GM12875 (cell line): ENCODE results near the gene MBNL1.

ENCODE experiments used
- H3K4me3 ChIP-seq: one replicate; pipeline ENCODE4 v1.5.1; 2011; ENCODE audit warnings: low read depth, low read length, control low read depth
- TF ChIP-seq, protein P1 (sequence below): IDR thresholded peaks from 2 replicates; pipeline ENCODE4 v1.5.1; 2011; ENCODE audit warnings: low read depth, mild to moderate bottlenecking, control low read depth, inconsistent platforms, low read length, moderate library complexity, borderline replicate concordance; ENCODE audit not compliant: insufficient read depth

The MBNL1 gene

GRCh38 chr3:152252755-152253154, 16.0 kb upstream of the MBNL1 start:
- no peak overlapping the region for H3K4me3 ChIP-seq
- TF ChIP-seq, protein P1, sequence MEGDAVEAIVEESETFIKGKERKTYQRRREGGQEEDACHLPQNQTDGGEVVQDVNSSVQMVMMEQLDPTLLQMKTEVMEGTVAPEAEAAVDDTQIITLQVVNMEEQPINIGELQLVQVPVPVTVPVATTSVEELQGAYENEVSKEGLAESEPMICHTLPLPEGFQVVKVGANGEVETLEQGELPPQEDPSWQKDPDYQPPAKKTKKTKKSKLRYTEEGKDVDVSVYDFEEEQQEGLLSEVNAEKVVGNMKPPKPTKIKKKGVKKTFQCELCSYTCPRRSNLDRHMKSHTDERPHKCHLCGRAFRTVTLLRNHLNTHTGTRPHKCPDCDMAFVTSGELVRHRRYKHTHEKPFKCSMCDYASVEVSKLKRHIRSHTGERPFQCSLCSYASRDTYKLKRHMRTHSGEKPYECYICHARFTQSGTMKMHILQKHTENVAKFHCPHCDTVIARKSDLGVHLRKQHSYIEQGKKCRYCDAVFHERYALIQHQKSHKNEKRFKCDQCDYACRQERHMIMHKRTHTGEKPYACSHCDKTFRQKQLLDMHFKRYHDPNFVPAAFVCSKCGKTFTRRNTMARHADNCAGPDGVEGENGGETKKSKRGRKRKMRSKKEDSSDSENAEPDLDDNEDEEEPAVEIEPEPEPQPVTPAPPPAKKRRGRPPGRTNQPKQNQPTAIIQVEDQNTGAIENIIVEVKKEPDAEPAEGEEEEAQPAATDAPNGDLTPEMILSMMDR = no peak

DNA sequence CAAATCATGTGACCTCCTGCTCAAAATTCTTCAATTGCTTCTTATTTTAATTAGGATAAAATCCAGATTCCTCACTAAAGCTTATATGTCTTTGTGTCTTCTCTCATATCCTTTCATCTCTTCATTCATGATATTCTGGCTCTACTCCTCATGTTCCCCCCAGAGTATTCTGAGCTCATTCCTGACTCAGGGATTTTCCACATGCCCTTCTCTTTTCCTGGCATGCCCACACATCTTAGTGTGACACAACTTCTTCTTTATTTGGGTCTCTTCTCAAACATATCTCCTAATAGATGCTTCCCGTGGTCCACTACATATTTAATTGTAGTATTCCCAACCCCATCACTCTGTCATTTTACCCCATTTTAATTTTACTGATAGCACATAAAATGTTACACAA, 15.2 kb upstream of the MBNL1 start:
- H3K4me3 ChIP-seq = no peak overlapping the region
- TF ChIP-seq, protein P1 = no peak

GRCh38 chr3:152254041-152254440, 14.7 kb upstream of the MBNL1 start:
- TF ChIP-seq, protein P1 = no peak
- H3K4me3 ChIP-seq = no peak overlapping the region

DNA sequence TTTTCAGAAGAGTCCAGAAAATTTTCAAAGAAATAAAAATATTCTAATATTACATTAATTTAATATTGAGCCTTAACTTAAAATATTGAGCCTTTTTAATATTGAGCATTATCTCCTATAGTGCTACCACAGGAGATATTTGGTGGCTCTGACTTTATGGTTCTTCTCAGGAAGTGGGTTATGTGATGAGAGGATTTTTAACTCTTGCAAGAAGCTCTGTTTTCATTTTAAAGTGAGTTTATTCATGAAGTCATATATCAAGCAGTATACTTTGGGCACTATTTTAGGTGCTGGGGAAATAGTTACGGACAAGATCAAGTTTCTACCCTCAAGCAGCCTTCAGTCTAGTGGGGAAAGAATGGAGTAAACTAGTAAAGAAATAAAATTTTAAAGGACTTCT, 13.4 kb upstream of the MBNL1 start:
- TF ChIP-seq, protein P1 = no peak

DNA sequence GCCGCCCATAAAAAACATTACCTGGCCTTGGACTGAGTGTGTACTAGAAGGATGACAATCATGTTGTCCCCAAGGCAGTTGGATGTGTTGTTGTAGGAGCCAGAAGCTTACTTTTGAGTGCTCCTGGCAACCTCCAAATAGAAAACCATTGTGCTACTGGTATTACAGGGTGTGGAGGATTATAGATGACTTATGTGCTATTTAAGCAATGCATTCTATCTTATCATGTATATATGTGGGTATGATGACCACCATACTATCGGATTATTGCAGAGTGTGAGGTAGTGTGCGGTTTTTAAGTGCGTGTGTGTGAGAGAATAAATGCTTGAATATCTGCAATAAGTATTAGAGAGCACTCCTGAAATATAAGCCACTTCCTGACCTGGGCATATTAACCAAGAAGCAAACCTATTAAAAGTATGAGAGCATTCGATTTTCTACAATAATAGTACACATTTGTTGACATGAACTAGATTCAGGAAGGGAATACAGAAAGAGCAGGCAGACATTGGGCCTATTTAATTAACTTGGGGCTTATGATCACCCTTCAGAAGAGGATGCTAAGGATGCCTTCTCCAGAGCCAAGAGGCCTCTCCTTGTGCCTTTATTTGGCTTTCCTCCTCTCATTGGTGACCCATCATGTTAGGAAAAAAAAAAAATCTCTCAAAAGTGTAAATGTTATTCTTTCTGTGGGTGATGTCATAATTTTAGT, 11.7 kb upstream of the MBNL1 start:
- no peak overlapping the region for H3K4me3 ChIP-seq
- TF ChIP-seq, protein P1 = no peak

More for the DNA sequence above, 13.4 kb upstream of the MBNL1 start:
- no peak overlapping the region for H3K4me3 ChIP-seq

GRCh38 chr3:152257563-152258035, 11.1 kb upstream of the MBNL1 start:
- H3K4me3 ChIP-seq = no peak overlapping the region
- TF ChIP-seq, protein P1 = no peak
